ENCODE results near the gene XAGE5.
"Not testable (repeated sequence)": the region's sequence is repeated elsewhere in the genome, so short reads cannot be mapped to it uniquely, and the experiment has no call there.

XAGE5 gene

DNA sequence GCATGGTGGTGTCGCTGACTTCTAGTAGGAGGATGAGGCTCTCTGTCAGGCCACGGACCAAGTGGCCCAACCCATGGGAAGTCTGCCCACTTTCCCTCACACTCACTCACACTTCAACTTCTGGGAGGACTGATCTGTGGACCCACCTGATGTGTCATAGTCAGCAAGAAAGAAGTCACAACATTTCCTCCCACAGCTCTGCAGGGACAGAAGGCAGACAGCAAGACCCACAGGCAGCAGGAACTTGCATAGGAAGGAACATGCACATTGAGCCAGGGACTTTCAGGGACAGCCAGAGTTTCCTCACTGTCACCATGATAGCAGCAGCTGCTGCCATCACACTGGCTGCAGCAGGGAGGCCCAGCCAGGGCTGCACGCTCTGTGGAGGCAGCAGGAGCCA lies 19.5 kb downstream of the XAGE5 start:
- TF ChIP-seq, protein P1, sequence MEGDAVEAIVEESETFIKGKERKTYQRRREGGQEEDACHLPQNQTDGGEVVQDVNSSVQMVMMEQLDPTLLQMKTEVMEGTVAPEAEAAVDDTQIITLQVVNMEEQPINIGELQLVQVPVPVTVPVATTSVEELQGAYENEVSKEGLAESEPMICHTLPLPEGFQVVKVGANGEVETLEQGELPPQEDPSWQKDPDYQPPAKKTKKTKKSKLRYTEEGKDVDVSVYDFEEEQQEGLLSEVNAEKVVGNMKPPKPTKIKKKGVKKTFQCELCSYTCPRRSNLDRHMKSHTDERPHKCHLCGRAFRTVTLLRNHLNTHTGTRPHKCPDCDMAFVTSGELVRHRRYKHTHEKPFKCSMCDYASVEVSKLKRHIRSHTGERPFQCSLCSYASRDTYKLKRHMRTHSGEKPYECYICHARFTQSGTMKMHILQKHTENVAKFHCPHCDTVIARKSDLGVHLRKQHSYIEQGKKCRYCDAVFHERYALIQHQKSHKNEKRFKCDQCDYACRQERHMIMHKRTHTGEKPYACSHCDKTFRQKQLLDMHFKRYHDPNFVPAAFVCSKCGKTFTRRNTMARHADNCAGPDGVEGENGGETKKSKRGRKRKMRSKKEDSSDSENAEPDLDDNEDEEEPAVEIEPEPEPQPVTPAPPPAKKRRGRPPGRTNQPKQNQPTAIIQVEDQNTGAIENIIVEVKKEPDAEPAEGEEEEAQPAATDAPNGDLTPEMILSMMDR (IDR thresholded peaks at IDR 0.05; ENCODE audit: insufficient read depth, low read length, poor library complexity, severe bottlenecking), result no peak
- no peak for TF ChIP-seq EZH2phosphoT487 (conservative IDR thresholded peaks at IDR 0.05; ENCODE audit: low read length)
- H3F3A ChIP-seq (ENCODE audit: insufficient read depth), result no peaks in the 10 kb centered on the region
- no peak overlapping the region for H2AFZ ChIP-seq (ENCODE audit: low read depth, low read length, severe bottlenecking)
- H3K27me3 ChIP-seq (ENCODE audit: low read length), result no peaks in the 10 kb centered on the region
- H3K9me3 ChIP-seq (ENCODE audit: insufficient read depth, low read length), result no peaks in the 10 kb centered on the region
- H3K79me2 ChIP-seq (ENCODE audit: insufficient read depth, low read length), result no peaks in the 10 kb centered on the region
- H4K20me1 ChIP-seq (ENCODE audit: low read depth, low read length), result no peaks in the 10 kb centered on the region
- no peak overlapping the region for H3K4me2 ChIP-seq (ENCODE audit: low read depth, low read length, poor library complexity, severe bottlenecking)
- no peaks in the 10 kb centered on the region for H3K36me3 ChIP-seq (ENCODE audit: low read length)
- no peak overlapping the region for H3K4me3 ChIP-seq (ENCODE audit: insufficient read depth, low read length, poor library complexity, severe bottlenecking)
- no peak overlapping the region for H3K27ac ChIP-seq (ENCODE audit: low read depth, low read length)
- no peaks in the 10 kb centered on the region for H3K9me2 ChIP-seq (replicated peaks; ENCODE audit: insufficient read depth, low read length)
- no peak overlapping the region for H3K9ac ChIP-seq (ENCODE audit: low read length)

DNA sequence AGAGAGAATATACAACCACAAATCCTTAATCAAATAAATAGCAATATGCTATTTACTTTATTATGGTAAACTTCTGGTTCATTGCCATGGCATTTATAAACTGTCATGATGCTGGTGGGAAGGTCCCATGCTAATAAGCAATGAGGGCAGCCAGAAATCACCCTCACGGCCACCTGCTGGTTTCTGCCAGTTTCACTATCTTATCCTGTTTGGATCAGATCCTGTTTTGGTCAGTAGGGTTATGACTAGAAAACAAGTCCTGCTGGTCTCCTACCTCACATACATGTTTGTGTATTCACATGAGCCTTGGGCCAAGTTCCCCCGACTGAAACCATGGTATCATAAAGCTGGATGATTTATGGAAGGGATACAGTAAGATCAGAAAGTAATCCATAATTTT lies 28.1 kb downstream of the XAGE5 start:
- Histone ChIP-seq H3K79me2 (ENCODE audit: insufficient read depth, low read length) (no peaks in the 10 kb centered on the region), H2AFZ (ENCODE audit: low read depth, low read length, severe bottlenecking) (no peak overlapping the region), H3K27ac (ENCODE audit: low read depth, low read length) (no peak overlapping the region), H3K4me2 (ENCODE audit: low read depth, low read length, poor library complexity, severe bottlenecking) (no peak overlapping the region), H3K36me3 (ENCODE audit: low read length) (no peaks in the 10 kb centered on the region), H3K4me3 (ENCODE audit: insufficient read depth, low read length, poor library complexity, severe bottlenecking) (no peak overlapping the region), H3F3A (ENCODE audit: insufficient read depth) (no peaks in the 10 kb centered on the region), H4K20me1 (ENCODE audit: low read depth, low read length) (no peaks in the 10 kb centered on the region), H3K9me3 (ENCODE audit: insufficient read depth, low read length) (no peaks in the 10 kb centered on the region), H3K9ac (ENCODE audit: low read length) (no peak overlapping the region), H3K9me2 (replicated peaks; ENCODE audit: insufficient read depth, low read length) (no peaks in the 10 kb centered on the region), H3K27me3 (ENCODE audit: low read length) (no peaks in the 10 kb centered on the region)
- TF ChIP-seq EZH2phosphoT487 (conservative IDR thresholded peaks at IDR 0.05; ENCODE audit: low read length), result no peak
- TF ChIP-seq, protein P1 (IDR thresholded peaks at IDR 0.05; ENCODE audit: insufficient read depth, low read length, poor library complexity, severe bottlenecking), result no peak

DNA sequence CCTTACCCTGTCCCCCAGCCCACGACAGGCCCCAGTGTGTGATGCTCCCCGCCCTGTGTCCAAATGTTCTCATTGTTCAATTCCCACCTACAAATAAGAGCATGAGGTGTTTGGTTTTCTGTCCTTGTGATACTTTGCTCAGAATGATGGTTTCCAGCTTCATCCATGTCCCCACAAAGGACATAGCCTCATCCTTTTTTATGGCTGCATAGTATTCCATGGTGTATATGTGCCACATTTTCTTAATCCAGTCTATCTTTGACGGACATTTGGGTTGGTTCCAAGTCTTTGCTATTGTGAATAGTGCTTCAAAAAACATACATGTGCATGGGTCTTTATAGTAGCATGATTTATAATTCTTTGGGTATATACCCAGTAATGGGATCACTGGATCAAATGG lies 32.5 kb downstream of the XAGE5 start:
- not testable (repeated sequence) for H3K9me3 ChIP-seq (ENCODE audit: insufficient read depth, low read length); H3K79me2 ChIP-seq (ENCODE audit: insufficient read depth, low read length); H3K36me3 ChIP-seq (ENCODE audit: low read length); H3K9me2 ChIP-seq (replicated peaks; ENCODE audit: insufficient read depth, low read length); H3K9ac ChIP-seq (ENCODE audit: low read length); H3K27me3 ChIP-seq (ENCODE audit: low read length); H2AFZ ChIP-seq (ENCODE audit: low read depth, low read length, severe bottlenecking); H3K27ac ChIP-seq (ENCODE audit: low read depth, low read length); H3K4me2 ChIP-seq (ENCODE audit: low read depth, low read length, poor library complexity, severe bottlenecking); H4K20me1 ChIP-seq (ENCODE audit: low read depth, low read length); H3K4me3 ChIP-seq (ENCODE audit: insufficient read depth, low read length, poor library complexity, severe bottlenecking); H3F3A ChIP-seq (ENCODE audit: insufficient read depth)

DNA sequence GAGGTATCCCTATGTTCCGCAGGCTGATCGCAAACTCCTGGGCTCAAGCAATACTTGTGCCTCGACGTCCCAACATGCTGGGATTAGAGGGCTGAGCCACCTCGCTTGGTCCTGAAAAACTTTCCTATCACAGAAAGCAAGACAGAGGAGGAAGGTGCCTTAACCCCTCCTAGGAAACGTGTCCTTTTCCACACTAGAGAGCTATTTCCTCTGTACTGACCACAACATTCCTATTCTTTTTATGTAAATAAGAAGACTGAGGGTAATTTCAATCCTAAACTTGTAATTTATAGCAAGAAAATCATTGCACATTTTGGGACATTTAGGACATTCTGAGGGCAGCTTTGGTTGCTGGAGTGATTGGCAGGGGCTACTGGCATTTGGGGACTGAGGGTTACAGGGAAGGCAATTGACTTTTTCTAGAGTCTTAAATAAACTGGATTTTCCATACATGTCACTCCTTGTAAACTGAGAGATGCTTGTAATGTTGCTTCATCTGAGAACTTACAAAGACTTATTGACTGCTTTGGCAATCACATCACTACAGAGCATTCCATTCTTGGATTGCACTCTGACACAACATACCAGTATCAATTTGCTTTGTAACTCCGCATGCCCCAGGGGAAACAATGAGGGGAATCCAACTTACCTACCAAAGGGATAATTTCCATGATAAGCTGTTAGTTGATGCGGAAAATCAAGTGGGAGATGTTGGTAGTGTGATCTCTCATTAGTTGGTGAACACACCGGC lies 41.2 kb downstream of the XAGE5 start:
- Histone ChIP-seq H3K36me3 (ENCODE audit: low read length) (no peaks in the 10 kb centered on the region), H3K4me2 (ENCODE audit: low read depth, low read length, poor library complexity, severe bottlenecking) (no peak overlapping the region), H3K79me2 (ENCODE audit: insufficient read depth, low read length) (no peaks in the 10 kb centered on the region), H4K20me1 (ENCODE audit: low read depth, low read length) (no peaks in the 10 kb centered on the region), H3K27ac (ENCODE audit: low read depth, low read length) (no peak overlapping the region), H2AFZ (ENCODE audit: low read depth, low read length, severe bottlenecking) (no peak overlapping the region), H3F3A (ENCODE audit: insufficient read depth) (no peaks in the 10 kb centered on the region), H3K9ac (ENCODE audit: low read length) (no peak overlapping the region), H3K27me3 (ENCODE audit: low read length) (no peaks in the 10 kb centered on the region), H3K9me3 (ENCODE audit: insufficient read depth, low read length) (no peaks in the 10 kb centered on the region), H3K9me2 (replicated peaks; ENCODE audit: insufficient read depth, low read length) (no peaks in the 10 kb centered on the region), H3K4me3 (ENCODE audit: insufficient read depth, low read length, poor library complexity, severe bottlenecking) (no peak overlapping the region)
- no peak for TF ChIP-seq EZH2phosphoT487 (conservative IDR thresholded peaks at IDR 0.05; ENCODE audit: low read length)
- TF ChIP-seq, protein P1 (IDR thresholded peaks at IDR 0.05; ENCODE audit: insufficient read depth, low read length, poor library complexity, severe bottlenecking), result no peak

DNA sequence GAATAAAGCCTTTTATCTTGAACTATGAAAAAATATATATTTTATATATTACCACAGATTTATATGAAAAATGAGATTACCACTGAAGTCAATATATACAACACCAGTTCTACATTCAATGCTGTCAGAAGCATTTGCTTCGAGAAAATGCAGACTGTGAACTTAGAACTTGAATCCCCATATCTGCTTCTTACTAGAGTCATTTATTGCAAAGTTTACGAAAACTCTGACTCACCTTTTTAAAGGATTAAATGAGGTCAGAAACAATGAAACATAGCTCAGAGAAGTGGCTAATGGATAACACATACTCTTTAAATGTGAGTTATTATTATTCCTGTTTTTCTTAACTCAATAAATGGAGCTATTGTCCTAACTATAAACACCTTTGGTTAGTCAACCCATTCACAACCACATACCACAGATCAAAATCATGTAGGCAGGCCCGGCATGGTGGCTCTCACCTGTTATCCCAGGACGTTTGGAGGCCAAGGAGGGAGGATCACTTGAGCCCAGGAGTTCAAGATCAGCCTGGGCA lies 46.0 kb downstream of the XAGE5 start:
- H3K27ac ChIP-seq (ENCODE audit: low read depth, low read length); H3K79me2 ChIP-seq (ENCODE audit: insufficient read depth, low read length); H3K4me2 ChIP-seq (ENCODE audit: low read depth, low read length, poor library complexity, severe bottlenecking); H4K20me1 ChIP-seq (ENCODE audit: low read depth, low read length); H3K9me3 ChIP-seq (ENCODE audit: insufficient read depth, low read length); H3K27me3 ChIP-seq (ENCODE audit: low read length); H3K9ac ChIP-seq (ENCODE audit: low read length); H3K9me2 ChIP-seq (replicated peaks; ENCODE audit: insufficient read depth, low read length); H3K36me3 ChIP-seq (ENCODE audit: low read length); H2AFZ ChIP-seq (ENCODE audit: low read depth, low read length, severe bottlenecking); H3F3A ChIP-seq (ENCODE audit: insufficient read depth); H3K4me3 ChIP-seq (ENCODE audit: insufficient read depth, low read length, poor library complexity, severe bottlenecking): not testable (repeated sequence)

All from SU-DHL-6 (cell line).